NCI-H1105 treated with DMSO at 0.1 percent for 48 hours (cell line): ENCODE measurements around the gene BCOR.

Experiments used
- DNase-seq: peaks from one replicate; lab custom pipeline; 2025; lab: John Stamatoyannopoulos, UW

The BCOR gene

GRCh38 chrX:40019541-40019940 is 78.2 kb downstream of the BCOR start:
- no peak for DNase-seq

- no peak for DNase-seq
These were observed 79.7 kb downstream of the BCOR start for GRCh38 chrX:40018041-40018440.

DNA sequence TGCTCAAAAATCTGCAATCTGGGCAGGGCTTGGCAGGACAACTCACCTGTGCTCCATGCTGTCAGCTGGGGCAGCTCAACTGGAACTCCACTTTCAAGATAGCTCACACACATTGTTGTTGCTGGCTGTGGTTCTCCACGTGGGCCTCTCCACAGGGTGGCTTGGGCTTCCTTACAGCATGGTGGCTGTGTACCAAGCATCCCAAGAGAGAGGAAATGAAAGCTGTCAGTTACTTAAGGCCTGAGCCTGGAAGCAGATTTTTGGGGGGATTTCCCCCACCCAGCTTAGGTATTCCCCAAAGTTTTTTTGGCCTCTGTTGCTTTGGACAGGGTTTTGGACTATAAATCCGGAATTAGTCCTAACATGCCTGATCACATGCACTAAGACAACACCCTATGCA is 81.0 kb downstream of the BCOR start:
- no peak for DNase-seq

DNA sequence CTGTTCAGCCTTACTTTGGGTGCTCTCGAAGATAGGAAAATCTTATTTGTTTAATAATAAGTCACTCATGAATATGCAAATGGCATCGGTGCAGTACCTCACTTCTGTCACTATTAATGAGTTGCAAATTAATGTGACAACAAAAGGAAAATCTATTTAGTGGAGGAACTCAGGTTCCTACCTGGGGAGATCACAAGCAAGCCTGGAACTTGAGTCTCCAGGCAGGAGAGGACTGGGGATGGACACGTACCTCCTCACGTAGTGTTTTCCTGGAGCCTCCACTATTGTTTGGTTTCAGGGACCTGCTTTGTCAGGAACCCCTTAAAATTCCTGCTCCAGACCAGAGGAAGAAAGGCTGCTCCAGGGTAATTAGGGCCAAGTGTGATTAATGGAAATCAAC is 82.1 kb downstream of the BCOR start:
- no peak for DNase-seq

DNA sequence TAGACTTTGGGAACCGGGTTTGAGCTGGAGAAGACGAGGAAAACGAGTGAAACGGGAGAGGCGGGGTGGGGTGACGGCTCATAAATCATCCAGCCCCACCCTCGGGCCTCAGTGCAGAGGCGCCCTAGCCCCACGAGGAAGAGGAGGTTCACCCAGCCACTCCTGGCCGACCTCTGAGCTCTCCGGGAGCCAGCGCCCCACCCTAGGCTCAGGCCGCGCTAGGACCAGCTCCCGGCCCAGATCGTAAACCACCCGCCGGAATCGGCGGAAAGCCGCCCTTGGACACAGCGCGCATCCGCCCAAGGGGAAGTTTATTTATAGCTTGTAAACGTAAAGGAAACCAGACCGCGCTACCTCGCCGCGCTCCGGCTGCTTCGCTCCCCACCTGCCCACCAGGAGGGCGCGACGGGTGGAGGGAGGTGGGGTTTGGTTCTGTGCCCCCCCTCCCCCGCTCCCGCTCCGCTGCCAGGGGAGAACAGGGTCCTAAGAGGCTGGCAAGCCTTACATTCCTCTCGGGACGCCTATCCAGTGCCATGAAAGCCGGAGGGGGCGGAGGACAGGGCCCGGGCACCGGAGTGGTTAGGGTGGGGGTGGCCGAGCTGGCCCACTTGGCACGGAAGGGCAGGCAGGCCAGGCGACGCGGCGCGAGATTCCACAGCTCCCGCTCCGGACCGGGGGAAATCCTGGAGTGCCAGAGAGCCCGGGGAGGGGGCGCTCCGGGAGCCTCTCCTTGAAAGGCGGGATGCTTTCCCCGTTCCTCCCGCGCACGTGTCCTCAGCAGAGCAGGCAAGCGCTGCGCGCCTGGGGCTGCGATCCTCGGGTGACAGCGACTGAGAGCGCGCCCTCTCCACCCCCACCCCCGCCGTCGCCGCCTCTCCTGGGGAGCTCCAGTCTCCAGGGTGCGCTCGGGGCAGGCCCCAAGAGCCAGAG is 84.2 kb downstream of the BCOR start:
- peak; percentile 56 for DNase-seq

DNA sequence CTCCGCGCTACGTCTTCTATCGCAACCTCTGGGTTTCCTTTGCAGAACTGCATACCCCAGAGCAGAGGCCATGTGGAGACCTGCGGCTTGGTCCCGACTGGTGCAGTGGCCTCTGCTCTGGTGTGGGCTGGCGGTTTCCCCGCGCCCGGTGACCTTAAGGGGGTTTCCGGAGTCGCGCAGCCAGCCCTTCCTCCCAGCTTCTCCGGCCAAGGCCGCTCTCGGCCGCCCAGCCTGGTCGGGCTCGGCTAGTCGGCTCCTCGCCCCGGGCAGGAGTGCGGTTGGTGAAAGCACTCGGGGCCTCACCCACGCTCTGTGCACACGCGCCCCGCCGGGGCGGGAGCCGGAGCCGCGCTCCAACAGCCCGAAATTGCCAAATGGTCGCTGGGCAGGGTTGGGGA is 84.9 kb downstream of the BCOR start:
- DNase-seq, result no peak

DNA sequence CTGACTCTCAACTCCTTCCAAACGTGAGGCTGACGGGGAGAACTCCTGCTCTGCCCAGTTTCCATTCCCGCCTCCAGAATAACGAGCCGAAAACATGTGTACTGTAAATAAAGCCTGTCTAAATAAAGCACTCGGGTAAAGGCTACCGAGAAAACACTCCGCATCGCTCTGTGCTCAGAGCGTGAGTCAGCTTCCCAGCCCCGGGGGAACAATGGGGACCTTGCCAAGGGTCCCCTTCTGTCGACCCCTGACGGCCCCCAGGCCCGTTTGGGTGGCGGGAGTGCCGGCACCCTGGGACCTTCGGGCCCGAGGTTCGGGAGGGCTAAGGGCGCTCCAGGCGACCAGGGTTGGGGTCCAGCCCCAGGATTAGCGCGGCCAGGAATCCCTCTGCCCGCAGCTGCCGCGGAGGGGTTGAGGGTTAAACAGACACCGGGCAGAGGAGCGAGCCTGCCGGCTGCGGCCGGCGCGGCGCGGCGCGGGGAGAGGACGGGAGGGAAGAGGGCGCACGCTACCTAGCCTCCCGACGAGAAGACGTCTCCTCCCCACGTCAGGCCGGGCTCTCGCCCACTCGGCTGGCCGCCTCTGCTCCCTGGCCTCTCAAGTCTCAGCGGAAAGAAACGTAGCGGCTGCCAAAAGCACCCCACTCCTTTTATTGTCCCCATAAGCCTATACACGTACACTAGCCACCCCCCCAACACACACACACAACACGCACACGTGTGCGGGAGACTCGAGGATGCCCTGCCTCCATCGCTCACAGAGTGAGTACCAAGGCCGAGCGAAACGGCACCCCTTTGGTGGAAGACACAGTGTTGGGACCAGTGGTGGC is 85.5 kb downstream of the BCOR start:
- DNase-seq, result peak; percentile 22

DNA sequence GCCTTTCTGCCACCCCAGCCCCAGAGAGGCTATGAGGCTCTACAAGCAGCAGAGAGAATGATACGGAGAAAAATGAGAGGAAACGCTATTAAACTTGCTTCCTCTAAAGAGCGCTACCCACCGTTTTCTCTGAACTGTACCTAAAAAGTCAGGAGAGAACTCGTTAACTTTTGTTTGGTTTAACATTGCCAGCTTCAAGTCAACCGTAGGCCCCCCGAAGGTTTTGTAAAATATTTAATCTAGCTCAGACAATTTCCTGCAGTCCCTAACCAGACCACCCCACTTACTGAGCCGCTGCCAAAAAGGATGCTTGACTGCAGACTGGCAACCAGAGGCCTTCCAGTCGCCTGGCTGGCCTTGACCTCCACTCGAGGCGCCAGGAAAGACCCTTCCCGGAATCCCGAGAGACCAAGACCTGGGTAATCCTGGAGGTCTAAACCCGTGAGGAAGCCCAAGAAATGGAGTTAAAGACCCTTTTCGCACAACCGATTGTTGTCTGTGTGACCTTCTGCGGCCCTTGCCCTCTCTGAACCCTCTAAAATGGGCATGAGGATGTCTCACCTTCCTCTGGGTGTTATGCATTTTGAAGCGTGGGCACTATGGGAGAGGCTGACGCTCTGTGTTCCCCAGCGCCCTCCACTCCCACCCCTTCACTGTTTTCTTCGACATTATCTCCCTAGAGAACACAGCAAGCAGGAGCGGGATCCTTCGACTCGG is 86.3 kb downstream of the BCOR start:
- DNase-seq, result no peak

- no peak for DNase-seq
These were observed 87.0 kb downstream of the BCOR start for GRCh38 chrX:40010550-40011321.

- no peak for DNase-seq
These were observed 87.9 kb downstream of the BCOR start for GRCh38 chrX:40009890-40010289.

GRCh38 chrX:40009462-40009851 is 88.3 kb downstream of the BCOR start:
- no peak for DNase-seq

DNA sequence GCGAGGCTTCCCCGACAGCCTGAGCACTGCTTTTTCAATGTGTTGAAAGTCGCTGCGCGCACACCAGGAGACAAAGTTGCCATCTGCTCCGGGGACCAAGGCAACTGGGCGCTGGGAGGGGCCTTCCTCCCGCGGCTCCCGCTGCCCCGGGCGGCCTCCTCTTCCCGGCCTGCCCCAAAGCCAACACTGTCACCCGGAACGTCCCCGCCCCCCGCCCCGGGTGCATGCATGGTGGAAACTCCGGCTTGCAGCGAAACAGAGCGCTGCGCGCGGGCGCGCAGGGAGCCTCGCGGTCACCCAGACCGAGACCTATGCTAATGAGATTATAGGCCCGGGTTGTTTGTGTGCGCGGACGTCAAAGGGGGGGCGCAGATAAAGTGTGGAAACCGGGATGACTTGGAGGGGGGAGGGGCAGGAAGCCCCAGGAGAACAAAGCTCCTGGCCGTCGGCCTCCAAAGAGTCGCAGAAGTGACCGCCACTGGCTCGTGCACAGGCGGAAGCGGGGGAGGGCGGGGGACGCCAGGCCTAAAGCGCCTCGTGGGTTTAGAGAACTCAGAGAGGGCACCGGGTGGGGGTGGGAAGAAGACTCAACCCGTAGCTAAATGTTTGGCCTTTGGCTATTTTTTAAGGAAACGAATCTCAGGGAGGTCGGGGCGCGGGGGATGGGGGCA is 88.8 kb downstream of the BCOR start:
- no peak for DNase-seq

DNA sequence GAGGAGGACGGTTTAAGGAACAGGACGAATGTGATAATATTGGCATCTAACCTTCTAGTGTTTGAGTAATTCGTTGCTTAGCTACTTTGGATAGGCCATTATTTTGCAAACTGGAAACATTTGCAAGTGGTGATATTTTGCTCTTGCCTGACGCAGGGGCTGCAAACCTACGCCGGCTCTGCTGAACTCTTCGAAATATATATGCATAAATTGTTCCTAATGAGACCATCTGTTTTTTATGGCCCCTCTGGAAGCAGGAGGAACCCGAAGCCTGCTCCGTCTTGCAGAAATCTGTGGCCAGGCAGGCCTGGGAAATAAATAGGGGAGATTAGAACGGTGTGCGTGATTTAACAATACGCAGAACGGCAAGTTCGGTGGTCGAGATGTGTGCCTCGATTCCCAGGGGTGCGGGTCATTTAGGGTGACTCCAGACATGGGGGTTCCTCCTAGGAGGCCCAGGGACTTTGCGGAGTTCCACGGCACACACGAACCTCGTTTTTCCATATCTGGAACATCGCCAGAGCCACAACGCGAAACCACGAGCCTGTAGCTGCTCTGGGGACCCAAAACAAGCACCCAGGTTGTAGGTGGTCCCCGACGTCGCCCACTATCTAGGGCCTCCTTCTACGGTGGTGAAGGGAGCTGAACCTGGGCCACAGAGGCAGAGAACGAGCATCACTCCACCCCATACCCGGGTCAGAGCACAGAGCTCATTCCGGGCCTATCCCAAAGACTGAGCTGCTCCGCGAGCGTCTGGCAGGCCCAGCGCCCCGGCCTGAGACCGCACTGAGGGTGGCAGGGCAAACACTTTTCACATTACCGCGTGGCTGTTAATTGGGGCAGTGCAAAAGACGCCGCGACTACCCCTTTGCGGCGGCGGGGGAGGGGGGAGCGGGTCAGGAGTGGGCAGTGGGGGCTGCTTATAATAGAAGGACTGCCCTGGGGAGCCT is 89.7 kb downstream of the BCOR start:
- DNase-seq, result no peak

GRCh38 chrX:40007131-40007755 is 90.5 kb downstream of the BCOR start:
- no peak for DNase-seq

DNA sequence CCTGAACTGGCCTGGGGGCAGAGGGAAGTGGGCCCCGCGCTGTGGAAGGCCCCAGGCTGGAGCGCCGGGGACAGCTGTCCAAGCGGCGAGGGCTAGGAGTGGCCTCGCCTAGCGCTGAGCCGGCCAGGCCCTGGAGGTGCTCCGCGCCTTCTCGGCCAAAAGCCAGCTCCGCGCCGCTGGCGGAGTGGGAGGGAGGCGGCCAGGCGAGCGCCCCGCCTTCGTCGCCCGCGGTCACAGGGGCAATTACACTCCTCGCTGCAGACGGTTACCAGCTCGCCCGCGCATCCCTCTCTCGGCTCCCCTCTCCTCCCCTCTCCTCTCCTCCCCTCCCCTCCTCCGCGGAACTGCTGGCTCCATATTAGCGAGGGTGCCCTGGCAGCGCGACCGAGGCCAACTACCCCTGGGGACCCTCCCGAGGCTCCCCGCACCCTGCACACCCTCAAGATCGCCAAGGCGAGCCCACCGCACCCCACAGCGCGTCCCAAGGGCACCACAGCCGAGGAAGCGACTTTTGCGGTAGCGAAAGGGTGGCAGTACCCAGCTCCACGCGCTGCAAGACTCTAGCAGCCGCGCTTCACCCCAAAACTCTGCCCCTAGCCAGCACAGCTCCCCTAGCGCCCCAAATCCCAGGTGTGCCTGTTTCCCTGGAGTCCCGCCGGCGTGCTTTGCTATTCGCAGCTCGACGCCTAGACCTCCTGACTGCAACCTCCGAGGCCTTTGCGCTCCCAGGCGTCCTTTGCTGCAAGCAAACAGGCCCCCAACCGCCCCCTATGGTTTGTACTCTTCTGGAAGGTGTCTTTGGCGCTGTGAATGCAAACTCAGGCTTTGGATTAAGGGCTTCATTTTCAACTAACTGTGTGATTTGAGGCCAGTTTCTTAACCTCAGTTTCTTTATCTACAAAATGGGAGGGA is 91.4 kb downstream of the BCOR start:
- DNase-seq, result no peak

DNA sequence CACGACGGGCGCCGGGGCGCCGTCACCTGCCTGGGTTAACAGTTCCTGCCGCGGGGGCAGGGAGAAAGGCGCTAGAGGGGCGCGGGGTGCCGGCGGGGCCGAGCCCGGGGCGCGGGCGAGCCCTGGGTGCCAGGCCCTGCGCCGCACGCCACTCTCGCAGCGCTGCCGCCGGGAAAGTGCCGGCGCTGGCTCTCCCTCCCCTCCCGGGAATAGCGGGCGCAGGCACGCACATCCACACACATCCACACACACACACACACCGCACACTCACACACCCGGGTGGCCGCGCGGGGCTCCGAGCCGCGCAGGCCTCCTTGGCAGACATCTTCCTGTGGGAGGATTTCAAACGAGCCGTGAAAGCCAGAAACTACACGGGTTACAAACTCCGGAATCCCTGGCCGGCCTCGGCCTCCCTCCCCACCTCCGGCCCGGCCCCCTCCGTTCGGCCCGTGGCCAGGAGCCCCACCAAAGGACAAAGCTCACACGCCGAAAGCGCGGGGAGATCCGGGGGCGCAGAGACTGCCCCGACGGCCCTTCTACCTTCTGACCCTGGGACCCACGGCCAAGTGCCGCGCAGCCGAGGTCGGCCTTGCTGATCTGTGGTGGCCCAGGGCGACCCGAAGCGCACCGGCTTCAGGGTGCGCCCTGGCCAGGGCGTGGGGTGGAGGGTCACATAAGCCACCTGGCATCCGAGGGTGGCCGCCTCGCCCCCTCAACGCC is 92.3 kb downstream of the BCOR start:
- no peak for DNase-seq

DNA sequence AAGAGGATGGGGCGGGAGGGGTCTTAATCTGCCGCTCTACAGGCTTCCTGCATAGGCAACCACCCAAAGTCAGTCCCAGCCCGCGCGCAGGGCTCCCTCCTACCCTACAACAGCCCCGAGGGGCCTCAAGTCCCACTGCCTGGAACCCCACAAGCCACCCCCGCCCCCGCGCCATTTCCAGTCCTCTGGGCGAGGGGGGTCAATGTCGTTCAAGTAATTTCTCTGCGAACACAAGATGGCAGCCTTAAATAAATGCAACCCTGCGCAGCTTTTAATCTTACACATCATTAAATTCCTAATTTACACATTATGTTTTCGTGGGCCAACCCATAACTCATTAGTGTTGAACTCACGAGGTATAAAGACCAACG is 92.9 kb downstream of the BCOR start:
- no peak for DNase-seq

GRCh38 chrX:40004246-40004535 is 93.6 kb downstream of the BCOR start:
- DNase-seq, result no peak
